HEK293T (cell line): ENCODE measurements around the gene KDM4C.

Experiments
- ARNT ChIP-seq: fragments of 450-650 bp; IDR thresholded peaks from 2 replicates; pipeline ENCODE4 v1.6.1; 2017; ENCODE audit warnings: mild to moderate bottlenecking
- BHLHE40 ChIP-seq: fragments of 450-650 bp; IDR thresholded peaks from 2 replicates; pipeline ENCODE4 v1.6.1; 2016; ENCODE audit warnings: mild to moderate bottlenecking, moderate library complexity, borderline replicate concordance
- FOXA1 ChIP-seq: fragments of 450-650 bp; IDR thresholded peaks from 2 replicates; pipeline ENCODE4 v1.6.1; 2016; ENCODE audit warnings: mild to moderate bottlenecking
- FOXK2 ChIP-seq: fragments of 450-650 bp; IDR thresholded peaks from 2 replicates; pipeline ENCODE4 v1.6.1; 2016; ENCODE audit warnings: mild to moderate bottlenecking
- FOXM1 ChIP-seq: fragments of 450-650 bp; IDR thresholded peaks from 2 replicates; pipeline ENCODE4 v1.6.1; 2017; ENCODE audit warnings: mild to moderate bottlenecking, borderline replicate concordance
- HDGF ChIP-seq: fragments of 450-650 bp; IDR thresholded peaks from 2 replicates; pipeline ENCODE4 v1.6.1; 2017; ENCODE audit warnings: antibody characterized with exemption, borderline replicate concordance
- L3MBTL2 ChIP-seq: fragments of 450-650 bp; conservative IDR thresholded peaks from 2 replicates; pipeline ENCODE4 v1.6.1; 2016; ENCODE audit warnings: mild to moderate bottlenecking
- LEF1 ChIP-seq: fragments of 450-650 bp; IDR thresholded peaks from 2 replicates; pipeline ENCODE4 v1.6.1; 2017; ENCODE audit warnings: mild to moderate bottlenecking, borderline replicate concordance
- NFRKB ChIP-seq: fragments of 450-650 bp; IDR thresholded peaks from 2 replicates; pipeline ENCODE4 v1.6.1; 2016; ENCODE audit warnings: mild to moderate bottlenecking, moderate library complexity
- SP1 ChIP-seq: fragments of 450-650 bp; IDR thresholded peaks from 2 replicates; pipeline ENCODE4 v1.6.1; 2017
- SUZ12 ChIP-seq: fragments of 450-650 bp; IDR thresholded peaks from 2 replicates; pipeline ENCODE4 v1.6.1; 2016; ENCODE audit warnings: mild to moderate bottlenecking
- TARDBP ChIP-seq: fragments of 450-650 bp; IDR thresholded peaks from 2 replicates; pipeline ENCODE4 v1.6.1; 2016
- TF ChIP-seq, protein P1 (sequence below): fragments of 450-650 bp; IDR thresholded peaks from 2 replicates; pipeline ENCODE4 v1.6.1; 2016

GRCh38 chr9:6945816-6946215 is 188.0 kb downstream of the KDM4C start:
- TF ChIP-seq FOXK2 (no peak), SP1 (no peak), FOXA1 (no peak), L3MBTL2 (no peak), FOXM1 (no peak), HDGF (no peak), BHLHE40 (no peak), SUZ12 (no peak), LEF1 (no peak), ARNT (no peak), TARDBP (no peak), NFRKB (no peak)
- TF ChIP-seq, protein P1, sequence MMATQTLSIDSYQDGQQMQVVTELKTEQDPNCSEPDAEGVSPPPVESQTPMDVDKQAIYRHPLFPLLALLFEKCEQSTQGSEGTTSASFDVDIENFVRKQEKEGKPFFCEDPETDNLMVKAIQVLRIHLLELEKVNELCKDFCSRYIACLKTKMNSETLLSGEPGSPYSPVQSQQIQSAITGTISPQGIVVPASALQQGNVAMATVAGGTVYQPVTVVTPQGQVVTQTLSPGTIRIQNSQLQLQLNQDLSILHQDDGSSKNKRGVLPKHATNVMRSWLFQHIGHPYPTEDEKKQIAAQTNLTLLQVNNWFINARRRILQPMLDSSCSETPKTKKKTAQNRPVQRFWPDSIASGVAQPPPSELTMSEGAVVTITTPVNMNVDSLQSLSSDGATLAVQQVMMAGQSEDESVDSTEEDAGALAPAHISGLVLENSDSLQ: no peak
